ENCODE results near the gene WDR20.

GRCh38 chr14:102150744-102151143 lies 11.0 kb downstream of the WDR20 start:
- TF ChIP-seq CTCF (IDR thresholded peaks at IDR 0.05; ENCODE audit: low read length) (no peak), EZH2 (optimal IDR thresholded peaks at IDR 0.05; ENCODE audit: low read depth, low read length) (no peak)

All from MM.1S (cell line).